NCI-H446 (cell line): Measurements from ENCODE around the gene SETDB2.

ENCODE experiments used
- DNase-seq, 2 experiments: peaks; one replicate each; lab custom pipeline; 2025; lab: John Stamatoyannopoulos, UW

The SETDB2 gene

GRCh38 chr13:49533011-49533410, 88.9 kb downstream of the SETDB2 start:
- DNase-seq = no peak

GRCh38 chr13:49533591-49534269, 89.7 kb downstream of the SETDB2 start:
- DNase-seq = no peak

- DNase-seq = no peak
Observed at GRCh38 chr13:49536144-49536873, 92.2 kb downstream of the SETDB2 start.

DNA sequence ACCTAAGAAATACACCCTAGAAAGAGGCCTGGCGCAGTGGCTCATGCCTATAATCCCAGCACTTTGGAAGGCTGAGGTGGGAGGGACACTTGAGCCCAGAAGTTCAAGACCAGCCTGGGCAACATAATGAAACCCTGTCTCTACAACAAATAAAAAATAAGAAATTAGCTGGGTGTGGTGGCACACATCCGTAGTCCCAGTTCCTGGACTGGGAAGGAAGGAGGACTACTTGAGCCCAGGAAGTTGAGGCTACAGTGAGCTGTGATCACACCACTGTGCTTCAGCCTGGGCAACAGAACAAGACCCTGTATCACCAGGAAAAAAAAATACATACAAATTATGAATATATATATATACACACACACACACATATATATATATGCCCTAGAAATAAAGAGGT, 94.3 kb downstream of the SETDB2 start:
- no peak for DNase-seq

GRCh38 chr13:49539313-49539712, 95.2 kb downstream of the SETDB2 start:
- no peak for DNase-seq

- DNase-seq = no peak
Observed at GRCh38 chr13:49539746-49540145, 95.7 kb downstream of the SETDB2 start.

DNA sequence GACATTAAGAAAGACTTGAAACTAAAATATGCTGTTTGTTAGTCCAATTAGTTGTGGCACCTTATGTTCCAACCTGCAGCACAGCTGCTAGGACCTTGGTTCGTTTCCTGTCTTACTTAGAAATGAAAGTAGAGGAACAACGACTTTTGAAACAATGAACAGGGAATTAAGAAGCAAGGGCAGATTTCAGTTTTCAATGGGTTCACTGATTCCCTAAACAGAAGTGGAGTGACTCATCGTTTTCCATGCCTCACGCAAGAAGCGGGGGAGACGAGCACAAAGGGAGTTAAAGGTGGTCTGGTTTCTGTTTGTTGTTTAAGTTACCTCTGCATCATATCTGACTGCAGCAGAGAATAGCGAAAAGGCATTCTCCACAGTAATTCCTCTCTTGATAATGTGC, 96.5 kb downstream of the SETDB2 start:
- no peak for DNase-seq

DNA sequence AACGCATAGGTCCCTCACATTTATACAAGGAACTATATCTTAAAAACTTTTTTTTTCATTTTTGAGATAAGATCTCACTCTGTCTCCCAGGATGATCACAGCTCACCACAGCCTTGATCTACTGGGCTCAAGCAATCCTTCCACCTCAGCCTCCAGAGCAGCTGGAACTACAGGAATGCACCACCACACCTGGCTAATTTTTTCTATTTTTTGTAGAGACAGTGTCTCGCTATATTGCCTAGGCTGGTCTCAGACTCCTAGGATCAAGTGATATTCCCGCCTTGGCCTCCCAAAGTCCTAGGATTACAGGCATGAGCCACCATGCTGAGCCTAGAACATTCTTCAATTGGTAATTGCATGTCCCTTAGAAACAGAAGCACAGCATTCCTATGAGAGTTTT, 99.6 kb downstream of the SETDB2 start:
- DNase-seq = no peak
